ENCODE data around the gene MROH2A.

DNA sequence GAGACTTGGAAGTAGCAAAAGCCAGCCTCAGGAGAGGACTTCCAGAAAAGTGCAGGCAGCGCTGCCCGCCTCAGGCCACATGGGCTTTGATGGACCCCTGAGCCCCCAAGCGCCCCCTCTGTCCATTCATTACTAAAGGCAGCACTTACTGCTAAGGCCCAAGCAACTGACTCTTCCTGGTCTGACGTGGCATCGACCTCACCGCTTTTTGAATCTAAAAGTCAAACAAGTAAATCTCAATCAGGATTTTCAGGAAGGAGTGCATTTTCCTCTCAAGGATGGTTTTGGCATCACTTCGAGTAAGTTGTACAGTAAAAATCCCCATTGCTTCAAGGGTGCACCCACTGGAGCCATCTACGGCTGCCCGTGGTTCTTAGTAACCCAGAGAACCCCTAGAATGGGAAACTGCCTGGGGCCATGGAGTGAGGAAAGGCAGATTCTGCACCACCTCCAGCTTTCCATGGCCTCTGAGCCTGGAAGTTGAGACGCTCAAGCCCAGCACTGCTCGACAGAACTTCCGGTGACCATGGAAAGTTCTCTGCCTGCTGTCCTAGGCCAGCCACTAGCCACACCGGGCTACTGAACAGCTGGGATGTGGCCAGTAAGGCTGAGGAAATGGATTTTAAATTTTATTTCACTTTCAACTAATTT is 69.2 kb downstream of the MROH2A start:
- TF ChIP-seq, protein P1, sequence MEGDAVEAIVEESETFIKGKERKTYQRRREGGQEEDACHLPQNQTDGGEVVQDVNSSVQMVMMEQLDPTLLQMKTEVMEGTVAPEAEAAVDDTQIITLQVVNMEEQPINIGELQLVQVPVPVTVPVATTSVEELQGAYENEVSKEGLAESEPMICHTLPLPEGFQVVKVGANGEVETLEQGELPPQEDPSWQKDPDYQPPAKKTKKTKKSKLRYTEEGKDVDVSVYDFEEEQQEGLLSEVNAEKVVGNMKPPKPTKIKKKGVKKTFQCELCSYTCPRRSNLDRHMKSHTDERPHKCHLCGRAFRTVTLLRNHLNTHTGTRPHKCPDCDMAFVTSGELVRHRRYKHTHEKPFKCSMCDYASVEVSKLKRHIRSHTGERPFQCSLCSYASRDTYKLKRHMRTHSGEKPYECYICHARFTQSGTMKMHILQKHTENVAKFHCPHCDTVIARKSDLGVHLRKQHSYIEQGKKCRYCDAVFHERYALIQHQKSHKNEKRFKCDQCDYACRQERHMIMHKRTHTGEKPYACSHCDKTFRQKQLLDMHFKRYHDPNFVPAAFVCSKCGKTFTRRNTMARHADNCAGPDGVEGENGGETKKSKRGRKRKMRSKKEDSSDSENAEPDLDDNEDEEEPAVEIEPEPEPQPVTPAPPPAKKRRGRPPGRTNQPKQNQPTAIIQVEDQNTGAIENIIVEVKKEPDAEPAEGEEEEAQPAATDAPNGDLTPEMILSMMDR (IDR thresholded peaks at IDR 0.05) = no peak
- TF ChIP-seq POLR2A (IDR thresholded peaks at IDR 0.05) = no peak
